Measurements from ENCODE around the gene CSF2RB. TPM values are rescaled to one million over a fixed set of nuclear protein-coding genes. Genes with fewer than 3 reads are reported as not detected.

CSF2RB gene
- total and polyA plus RNA-seq, 10 of the 15 experiments (the other 5 are each of a cell fraction or from before 2014, with no cell fraction given) = 0.82 to 12.5 (median 5.4) TPM

DNA sequence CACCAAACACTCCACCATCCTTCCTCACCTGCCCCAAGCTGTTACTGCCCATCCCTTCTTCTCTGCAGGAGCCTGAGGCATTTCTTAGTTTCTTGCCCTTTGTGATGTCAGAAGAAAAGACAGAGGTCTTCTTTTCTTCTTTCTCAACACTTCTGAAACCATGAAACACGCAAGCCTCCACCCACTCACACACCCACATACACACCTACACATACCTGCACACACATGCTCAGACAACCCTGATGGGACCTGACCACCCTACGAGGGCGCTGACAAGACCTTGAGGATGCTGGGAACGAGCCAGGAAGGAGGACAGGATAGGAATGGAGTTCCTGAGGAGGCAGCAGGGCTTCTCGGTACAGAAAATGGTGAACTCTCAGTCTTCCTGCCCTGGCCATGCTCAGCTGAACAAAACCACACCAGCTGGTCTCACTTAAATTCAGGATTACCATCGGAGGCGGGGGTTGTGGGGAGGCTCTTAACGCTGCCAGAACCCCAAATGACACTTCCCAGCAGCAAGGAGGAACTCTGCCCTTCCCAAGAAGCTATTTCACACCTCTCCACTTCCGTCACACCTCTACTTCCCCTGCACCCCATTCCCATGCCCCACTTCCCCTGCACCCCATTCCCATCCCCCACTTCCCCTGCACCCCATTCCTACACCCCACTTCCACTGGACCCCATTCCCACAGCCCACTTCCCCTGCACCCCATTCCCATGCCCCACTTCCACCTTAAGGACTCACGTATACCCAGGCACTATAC, 41.0 kb downstream of the CSF2RB start (continued):
- TF ChIP-seq, protein P1, sequence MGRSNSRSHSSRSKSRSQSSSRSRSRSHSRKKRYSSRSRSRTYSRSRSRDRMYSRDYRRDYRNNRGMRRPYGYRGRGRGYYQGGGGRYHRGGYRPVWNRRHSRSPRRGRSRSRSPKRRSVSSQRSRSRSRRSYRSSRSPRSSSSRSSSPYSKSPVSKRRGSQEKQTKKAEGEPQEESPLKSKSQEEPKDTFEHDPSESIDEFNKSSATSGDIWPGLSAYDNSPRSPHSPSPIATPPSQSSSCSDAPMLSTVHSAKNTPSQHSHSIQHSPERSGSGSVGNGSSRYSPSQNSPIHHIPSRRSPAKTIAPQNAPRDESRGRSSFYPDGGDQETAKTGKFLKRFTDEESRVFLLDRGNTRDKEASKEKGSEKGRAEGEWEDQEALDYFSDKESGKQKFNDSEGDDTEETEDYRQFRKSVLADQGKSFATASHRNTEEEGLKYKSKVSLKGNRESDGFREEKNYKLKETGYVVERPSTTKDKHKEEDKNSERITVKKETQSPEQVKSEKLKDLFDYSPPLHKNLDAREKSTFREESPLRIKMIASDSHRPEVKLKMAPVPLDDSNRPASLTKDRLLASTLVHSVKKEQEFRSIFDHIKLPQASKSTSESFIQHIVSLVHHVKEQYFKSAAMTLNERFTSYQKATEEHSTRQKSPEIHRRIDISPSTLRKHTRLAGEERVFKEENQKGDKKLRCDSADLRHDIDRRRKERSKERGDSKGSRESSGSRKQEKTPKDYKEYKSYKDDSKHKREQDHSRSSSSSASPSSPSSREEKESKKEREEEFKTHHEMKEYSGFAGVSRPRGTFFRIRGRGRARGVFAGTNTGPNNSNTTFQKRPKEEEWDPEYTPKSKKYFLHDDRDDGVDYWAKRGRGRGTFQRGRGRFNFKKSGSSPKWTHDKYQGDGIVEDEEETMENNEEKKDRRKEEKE (IDR thresholded peaks at IDR 0.05) = no peak
- TF ChIP-seq NR2F1 (conservative IDR thresholded peaks at IDR 0.05) (0 out of 2 replicates have a peak, but pooled peaks have one; percentile 27), CBX3 (IDR thresholded peaks at IDR 0.05; ENCODE audit: borderline replicate concordance, low read depth) (no peak), BACH1 (IDR thresholded peaks at IDR 0.05; ENCODE audit: borderline replicate concordance) (no peak), MEF2A (IDR thresholded peaks at IDR 0.05; ENCODE audit: insufficient read depth, low read depth, low read length) (0 out of 2 replicates have a peak, but pooled peaks have one; percentile 19), CREM (IDR thresholded peaks at IDR 0.05; ENCODE audit: low read depth) (peak; percentile 73), DPF2 (IDR thresholded peaks at IDR 0.05) (peak; percentile 63), NFIC (IDR thresholded peaks at IDR 0.05; ENCODE audit: low read depth, low read length) (no peak), MEF2B (IDR thresholded peaks at IDR 0.05; ENCODE audit: partially characterized antibody, poor library complexity, severe bottlenecking) (no peak), ATF7 (IDR thresholded peaks at IDR 0.05; ENCODE audit: low read depth) (peak; percentile 70), KDM1A (IDR thresholded peaks at IDR 0.05; ENCODE audit: borderline replicate concordance) (no peak), MYB (IDR thresholded peaks at IDR 0.05; ENCODE audit: borderline replicate concordance, low read depth, low read length) (no peak), RELB (IDR thresholded peaks at IDR 0.05; ENCODE audit: low read depth) (no peak), STAT3 (IDR thresholded peaks at IDR 0.05; ENCODE audit: low read depth, low read length) (no peak), SIN3A (IDR thresholded peaks at IDR 0.05; ENCODE audit: low read depth, low read length) (no peak)
- TF ChIP-seq, protein P2, sequence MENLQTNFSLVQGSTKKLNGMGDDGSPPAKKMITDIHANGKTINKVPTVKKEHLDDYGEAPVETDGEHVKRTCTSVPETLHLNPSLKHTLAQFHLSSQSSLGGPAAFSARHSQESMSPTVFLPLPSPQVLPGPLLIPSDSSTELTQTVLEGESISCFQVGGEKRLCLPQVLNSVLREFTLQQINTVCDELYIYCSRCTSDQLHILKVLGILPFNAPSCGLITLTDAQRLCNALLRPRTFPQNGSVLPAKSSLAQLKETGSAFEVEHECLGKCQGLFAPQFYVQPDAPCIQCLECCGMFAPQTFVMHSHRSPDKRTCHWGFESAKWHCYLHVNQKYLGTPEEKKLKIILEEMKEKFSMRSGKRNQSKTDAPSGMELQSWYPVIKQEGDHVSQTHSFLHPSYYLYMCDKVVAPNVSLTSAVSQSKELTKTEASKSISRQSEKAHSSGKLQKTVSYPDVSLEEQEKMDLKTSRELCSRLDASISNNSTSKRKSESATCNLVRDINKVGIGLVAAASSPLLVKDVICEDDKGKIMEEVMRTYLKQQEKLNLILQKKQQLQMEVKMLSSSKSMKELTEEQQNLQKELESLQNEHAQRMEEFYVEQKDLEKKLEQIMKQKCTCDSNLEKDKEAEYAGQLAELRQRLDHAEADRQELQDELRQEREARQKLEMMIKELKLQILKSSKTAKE (IDR thresholded peaks at IDR 0.05; ENCODE audit: low read depth, poor library complexity, severe bottlenecking) = no peak
- TF ChIP-seq, protein P3, sequence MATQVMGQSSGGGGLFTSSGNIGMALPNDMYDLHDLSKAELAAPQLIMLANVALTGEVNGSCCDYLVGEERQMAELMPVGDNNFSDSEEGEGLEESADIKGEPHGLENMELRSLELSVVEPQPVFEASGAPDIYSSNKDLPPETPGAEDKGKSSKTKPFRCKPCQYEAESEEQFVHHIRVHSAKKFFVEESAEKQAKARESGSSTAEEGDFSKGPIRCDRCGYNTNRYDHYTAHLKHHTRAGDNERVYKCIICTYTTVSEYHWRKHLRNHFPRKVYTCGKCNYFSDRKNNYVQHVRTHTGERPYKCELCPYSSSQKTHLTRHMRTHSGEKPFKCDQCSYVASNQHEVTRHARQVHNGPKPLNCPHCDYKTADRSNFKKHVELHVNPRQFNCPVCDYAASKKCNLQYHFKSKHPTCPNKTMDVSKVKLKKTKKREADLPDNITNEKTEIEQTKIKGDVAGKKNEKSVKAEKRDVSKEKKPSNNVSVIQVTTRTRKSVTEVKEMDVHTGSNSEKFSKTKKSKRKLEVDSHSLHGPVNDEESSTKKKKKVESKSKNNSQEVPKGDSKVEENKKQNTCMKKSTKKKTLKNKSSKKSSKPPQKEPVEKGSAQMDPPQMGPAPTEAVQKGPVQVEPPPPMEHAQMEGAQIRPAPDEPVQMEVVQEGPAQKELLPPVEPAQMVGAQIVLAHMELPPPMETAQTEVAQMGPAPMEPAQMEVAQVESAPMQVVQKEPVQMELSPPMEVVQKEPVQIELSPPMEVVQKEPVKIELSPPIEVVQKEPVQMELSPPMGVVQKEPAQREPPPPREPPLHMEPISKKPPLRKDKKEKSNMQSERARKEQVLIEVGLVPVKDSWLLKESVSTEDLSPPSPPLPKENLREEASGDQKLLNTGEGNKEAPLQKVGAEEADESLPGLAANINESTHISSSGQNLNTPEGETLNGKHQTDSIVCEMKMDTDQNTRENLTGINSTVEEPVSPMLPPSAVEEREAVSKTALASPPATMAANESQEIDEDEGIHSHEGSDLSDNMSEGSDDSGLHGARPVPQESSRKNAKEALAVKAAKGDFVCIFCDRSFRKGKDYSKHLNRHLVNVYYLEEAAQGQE (IDR thresholded peaks at IDR 0.05; ENCODE audit: low read depth, low read length) = no peak
- TF ChIP-seq, protein P4, sequence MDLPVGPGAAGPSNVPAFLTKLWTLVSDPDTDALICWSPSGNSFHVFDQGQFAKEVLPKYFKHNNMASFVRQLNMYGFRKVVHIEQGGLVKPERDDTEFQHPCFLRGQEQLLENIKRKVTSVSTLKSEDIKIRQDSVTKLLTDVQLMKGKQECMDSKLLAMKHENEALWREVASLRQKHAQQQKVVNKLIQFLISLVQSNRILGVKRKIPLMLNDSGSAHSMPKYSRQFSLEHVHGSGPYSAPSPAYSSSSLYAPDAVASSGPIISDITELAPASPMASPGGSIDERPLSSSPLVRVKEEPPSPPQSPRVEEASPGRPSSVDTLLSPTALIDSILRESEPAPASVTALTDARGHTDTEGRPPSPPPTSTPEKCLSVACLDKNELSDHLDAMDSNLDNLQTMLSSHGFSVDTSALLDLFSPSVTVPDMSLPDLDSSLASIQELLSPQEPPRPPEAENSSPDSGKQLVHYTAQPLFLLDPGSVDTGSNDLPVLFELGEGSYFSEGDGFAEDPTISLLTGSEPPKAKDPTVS (IDR thresholded peaks at IDR 0.05; ENCODE audit: low read depth, low read length) = no peak

Measured in GM12878 (cell line).